ENCODE results near the gene PPP1R11. TPM values are rescaled to one million over a fixed set of nuclear protein-coding genes. Genes with fewer than 3 reads are reported as not detected.

Gene PPP1R11
- polyA plus RNA-seq, 1 experiment, result 53.5 TPM

DNA sequence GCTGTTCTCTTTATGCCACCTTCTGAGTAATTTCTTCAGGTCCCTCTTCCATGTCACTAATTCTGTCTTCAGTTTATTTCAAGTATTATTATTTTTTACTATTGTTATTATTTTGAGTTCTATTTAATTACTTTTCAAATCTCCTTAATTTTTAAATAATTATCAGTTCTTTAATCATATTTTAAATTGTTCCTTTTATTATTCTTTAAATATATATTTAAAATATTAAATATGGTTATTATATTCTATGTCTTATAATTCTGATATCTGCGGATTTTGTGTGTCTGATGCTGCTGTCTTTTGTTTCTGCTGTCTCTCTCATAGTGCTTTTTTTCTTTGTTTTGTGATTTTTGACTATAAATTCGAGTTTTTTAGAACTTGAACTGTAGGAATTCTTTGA is 3.7 kb upstream of the PPP1R11 start:
- ChIA-PET CTCF (interaction anchor here (1.7 kb wide), 1 partner anchor 39 kb away, joined by 5 read pairs; no protein-coding TSS in a partner anchor), POLR2A (no interaction called here)
- TF ChIP-seq CTCF (IDR thresholded peaks at IDR 0.05; ENCODE audit: low read depth, low read length), result no peak
- Histone ChIP-seq H3K9me3 (ENCODE audit: control insufficient read depth, insufficient read depth, low read length) (no peaks in the 10 kb centered on the region), H3K27ac (ENCODE audit: low read depth, low read length) (no peak overlapping the region), H3K4me3 (ENCODE audit: low read depth, low read length) (no peak overlapping the region), H3K27me3 (ENCODE audit: control insufficient read depth, insufficient read depth, low read length) (no peaks in the 10 kb centered on the region)
- DNase-seq (ENCODE audit: low read depth, low spot score), result no peak

DNA sequence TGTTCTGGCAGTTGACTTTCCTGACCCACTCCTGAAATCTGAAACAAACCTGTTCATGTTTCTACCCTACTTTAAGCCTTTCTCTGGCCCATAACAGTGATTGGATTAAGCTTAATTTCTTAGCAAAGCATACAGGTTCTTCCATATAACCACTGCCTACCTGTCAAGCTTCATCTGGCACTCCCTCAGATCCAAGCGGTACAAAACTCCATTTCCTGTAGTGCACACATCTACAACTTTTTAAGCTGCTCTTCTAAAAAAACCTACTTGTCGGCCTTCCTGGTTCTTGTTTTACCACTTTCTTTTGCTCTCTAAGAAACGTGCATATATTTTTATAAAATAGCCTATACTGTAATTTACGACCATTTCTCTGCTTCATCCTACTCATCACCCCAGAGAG is 916 bp upstream of the PPP1R11 start:
- Histone ChIP-seq H3K9me3 (ENCODE audit: control insufficient read depth, insufficient read depth, low read length) (no peaks in the 10 kb centered on the region; the same call in 1 of the 2 replicates), H3K27me3 (ENCODE audit: control insufficient read depth, insufficient read depth, low read length) (peaks cover 3% of the 10 kb centered on the region), H3K4me3 (ENCODE audit: low read depth, low read length) (peak overlapping the region; percentile 84), H3K27ac (ENCODE audit: low read depth, low read length) (no peak overlapping the region)
- no peak for TF ChIP-seq CTCF (IDR thresholded peaks at IDR 0.05; ENCODE audit: low read depth, low read length)
- POLR2A ChIA-PET, result interaction anchor here (0.6 kb wide), 1 partner anchor 37 kb away, joined by 6 read pairs; no protein-coding TSS in a partner anchor
- CTCF ChIA-PET, result interaction anchor here (0.7 to 1.8 kb wide), 4 partner anchors 9 to 413 kb away, joined by 3 to 6 read pairs (median 4); no protein-coding TSS in a partner anchor
- no peak for DNase-seq (ENCODE audit: low read depth, low spot score)

GRCh38 chr6:30067460-30068139 is 602 bp downstream of the PPP1R11 start:
- Histone ChIP-seq H3K4me3 (ENCODE audit: low read depth, low read length) (peak overlapping the region; percentile 84), H3K27me3 (ENCODE audit: control insufficient read depth, insufficient read depth, low read length) (peaks cover 16% of the 10 kb centered on the region), H3K27ac (ENCODE audit: low read depth, low read length) (peak overlapping the region; percentile 80), H3K9me3 (ENCODE audit: control insufficient read depth, insufficient read depth, low read length) (no peaks in the 10 kb centered on the region; the same call in 1 of the 2 replicates)
- POLR2A ChIA-PET, result no interaction called here
- CTCF ChIA-PET, result interaction anchor here (0.9 to 1.5 kb wide), 2 partner anchors 35 to 63 kb away, joined by 3 read pairs; no protein-coding TSS in a partner anchor
- no peak for DNase-seq (ENCODE audit: low read depth, low spot score)
- no peak for TF ChIP-seq CTCF (IDR thresholded peaks at IDR 0.05; ENCODE audit: low read depth, low read length)

- peak; percentile 26; the same call in 1 of the 2 replicates for TF ChIP-seq CTCF (IDR thresholded peaks at IDR 0.05; ENCODE audit: low read depth, low read length)
- Histone ChIP-seq H3K9me3 (ENCODE audit: control insufficient read depth, insufficient read depth, low read length) (no peaks in the 10 kb centered on the region; the same call in 1 of the 2 replicates), H3K4me3 (ENCODE audit: low read depth, low read length) (peak overlapping the region; percentile 20; the same call in 1 of the 2 replicates), H3K27me3 (ENCODE audit: control insufficient read depth, insufficient read depth, low read length) (peaks cover 51% of the 10 kb centered on the region), H3K27ac (ENCODE audit: low read depth, low read length) (no peak overlapping the region)
- no peak for DNase-seq (ENCODE audit: low read depth, low spot score)
- POLR2A ChIA-PET, result no interaction called here
- CTCF ChIA-PET, result interaction anchor here (1.3 kb wide), 1 partner anchor 60 kb away, joined by 3 read pairs; no protein-coding TSS in a partner anchor
These were observed 4.3 kb downstream of the PPP1R11 start for GRCh38 chr6:30071081-30071818.
